ENCODE measurements around the gene SLITRK6.

GRCh38 chr13:85823832-85824231 is 24.6 kb upstream of the SLITRK6 start:
- TF ChIP-seq CTCF (IDR thresholded peaks at IDR 0.05) (no peak), POLR2A (IDR thresholded peaks at IDR 0.05) (no peak), POLR2AphosphoS5 (IDR thresholded peaks at IDR 0.05) (no peak)

Measured in breast epithelium (tissue), 3 donors.